Smooth muscle cell (in vitro differentiated cells): Measurements from ENCODE around the gene ZNF836. TPM values are rescaled to one million over a fixed set of nuclear protein-coding genes. Genes with fewer than 3 reads are reported as not detected.

ENCODE experiments used
- DNase-seq: peaks from one replicate; lab custom pipeline; 2025; ENCODE audit not compliant: unreplicated experiment; lab: John Stamatoyannopoulos, UW
- H2AFZ ChIP-seq: fragments of 200-600 bp; sonication (generic); 2 replicates; pipeline ENCODE4 v1.6.0; 2016; ENCODE audit warnings: antibody characterized with exemption, low read depth, mild to moderate bottlenecking
- H3F3A ChIP-seq: fragments of 200-600 bp; sonication (generic); 2 replicates; pipeline ENCODE4 v1.6.0; 2017; ENCODE audit warnings: antibody characterized with exemption, low read depth
- H3K27ac ChIP-seq: fragments of 200-600 bp; sonication (generic); 2 replicates; pipeline ENCODE4 v1.5.1; 2016; ENCODE audit warnings: low read depth, mild to moderate bottlenecking
- H3K27me3 ChIP-seq: fragments of 200-600 bp; sonication (generic); 2 replicates; pipeline ENCODE4 v1.6.1; 2016; ENCODE audit warnings: low read depth, mild to moderate bottlenecking
- H3K36me3 ChIP-seq: fragments of 200-600 bp; sonication (generic); 2 replicates; pipeline ENCODE4 v1.5.1; 2016; ENCODE audit warnings: low read depth
- H3K4me1 ChIP-seq: fragments of 200-600 bp; sonication (generic); 2 replicates; pipeline ENCODE4 v1.5.1; 2016; ENCODE audit warnings: low read depth
- H3K4me2 ChIP-seq: fragments of 200-600 bp; sonication (generic); 2 replicates; pipeline ENCODE4 v1.6.0; 2016; ENCODE audit warnings: mild to moderate bottlenecking
- H3K4me3 ChIP-seq: fragments of 200-600 bp; sonication (generic); 2 replicates; pipeline ENCODE4 v1.5.1; 2016; ENCODE audit warnings: mild to moderate bottlenecking
- H3K79me2 ChIP-seq: fragments of 200-600 bp; sonication (generic); 2 replicates; pipeline ENCODE4 v1.6.0; 2016; ENCODE audit warnings: low read depth, mild to moderate bottlenecking
- H3K9ac ChIP-seq: fragments of 200-600 bp; sonication (generic); 2 replicates; pipeline ENCODE4 v1.6.0; 2016; ENCODE audit warnings: low read depth
- H3K9me3 ChIP-seq: fragments of 200-600 bp; sonication (generic); replicated peaks from 2 replicates; pipeline ENCODE4 v1.5.1; 2016; ENCODE audit warnings: low read depth
- H4K20me1 ChIP-seq: fragments of 200-600 bp; sonication (generic); 2 replicates; pipeline ENCODE4 v1.6.0; 2016; ENCODE audit warnings: low read depth
- CTCF ChIP-seq: fragments of 200-600 bp; sonication (generic); IDR thresholded peaks from 2 replicates; pipeline ENCODE4 v1.5.1; 2017; ENCODE audit warnings: borderline replicate concordance, mild to moderate bottlenecking, antibody characterized with exemption; ENCODE audit not compliant: insufficient read depth, poor library complexity, severe bottlenecking
- WGBS: methylation state at CpG from one replicate; pipeline ENCODE4 v1.1.7; 2016; ENCODE audit warnings: low lambda C conversion rate; 5-methylcytosine and 5-hydroxymethylcytosine counted together
- polyA plus RNA-seq: library from polyadenylated mRNA; unstranded; fragments of >200 nt; fragmentation: Nextera tagmentation; extraction: Ambion mirVana; gene quantifications from 2 replicates; pipeline ENCODE4 v1.2.1, GENCODE V29; 2016
- total RNA-seq: library from RNA; depleted of rRNA; stranded (reverse); fragments of >200 nt; gene quantifications from 2 replicates; pipeline ENCODE4 v1.2.3, GENCODE V29; 2014

ZNF836 gene
- total and polyA plus RNA-seq, 2 experiments from 2014 or later = 3.3 to 5.7 TPM

- Histone ChIP-seq H3K36me3 (peaks cover 31% of the 10 kb centered on the region), H3K4me3 (no peak overlapping the region), H3K4me2 (no peak overlapping the region), H4K20me1 (peaks cover 12% of the 10 kb centered on the region), H3K4me1 (no peaks in the 10 kb centered on the region), H2AFZ (no peak overlapping the region), H3K9me3 (no peaks in the 10 kb centered on the region), H3K27ac (no peak overlapping the region), H3K79me2 (no peaks in the 10 kb centered on the region), H3K27me3 (no peaks in the 10 kb centered on the region), H3K9ac (no peak overlapping the region), H3F3A (no peaks in the 10 kb centered on the region)
- no peak for DNase-seq
- 95% methylated on average over 5 of the region's 5 CpGs for WGBS
- no peak for TF ChIP-seq CTCF
These were observed 46.2 kb upstream of the ZNF836 start for GRCh38 chr19:52217576-52217975.

- H3K36me3 ChIP-seq = peaks cover 28% of the 10 kb centered on the region
- no peaks in the 10 kb centered on the region for H3K9me3 ChIP-seq
- no peaks in the 10 kb centered on the region for H3K27me3 ChIP-seq
- 98% methylated on average over 3 of the region's 3 CpGs for WGBS
- H3K4me3 ChIP-seq = no peak overlapping the region
- no peak overlapping the region for H2AFZ ChIP-seq
- H3K4me2 ChIP-seq = no peak overlapping the region
- H4K20me1 ChIP-seq = peaks cover 22% of the 10 kb centered on the region
- DNase-seq = no peak
- TF ChIP-seq CTCF = no peak
- no peaks in the 10 kb centered on the region for H3K79me2 ChIP-seq
- H3K9ac ChIP-seq = no peak overlapping the region
- no peaks in the 10 kb centered on the region for H3F3A ChIP-seq
- no peak overlapping the region for H3K27ac ChIP-seq
- H3K4me1 ChIP-seq = no peaks in the 10 kb centered on the region
These were observed 45.0 kb upstream of the ZNF836 start for GRCh38 chr19:52216401-52216800.

- no peak overlapping the region for H3K27ac ChIP-seq
- no peak overlapping the region for H3K9ac ChIP-seq
- H3K4me3 ChIP-seq = no peak overlapping the region
- no peak overlapping the region for H3K4me2 ChIP-seq
- 94% methylated on average over 5 of the region's 5 CpGs for WGBS
- no peaks in the 10 kb centered on the region for H3K4me1 ChIP-seq
- H3K79me2 ChIP-seq = peaks cover 9% of the 10 kb centered on the region
- H2AFZ ChIP-seq = no peak overlapping the region
- no peaks in the 10 kb centered on the region for H3F3A ChIP-seq
- peaks cover 35% of the 10 kb centered on the region for H4K20me1 ChIP-seq
- H3K9me3 ChIP-seq = no peaks in the 10 kb centered on the region
- no peak for TF ChIP-seq CTCF
- H3K36me3 ChIP-seq = peaks cover 29% of the 10 kb centered on the region
- no peak for DNase-seq
- H3K27me3 ChIP-seq = no peaks in the 10 kb centered on the region
These were observed 42.8 kb upstream of the ZNF836 start for GRCh38 chr19:52214241-52214640.

- no peak overlapping the region for H2AFZ ChIP-seq
- no peaks in the 10 kb centered on the region for H3K4me1 ChIP-seq
- no peak overlapping the region for H3K4me2 ChIP-seq
- no peak for TF ChIP-seq CTCF
- no peak overlapping the region for H3K9ac ChIP-seq
- H3K4me3 ChIP-seq = no peak overlapping the region
- no peaks in the 10 kb centered on the region for H3K9me3 ChIP-seq
- no peak for DNase-seq
- H3K36me3 ChIP-seq = peaks cover 24% of the 10 kb centered on the region
- H4K20me1 ChIP-seq = peaks cover 41% of the 10 kb centered on the region
- peaks cover 16% of the 10 kb centered on the region for H3K79me2 ChIP-seq
- 97% methylated on average over 25 of the region's 25 CpGs for WGBS
- H3K27ac ChIP-seq = no peak overlapping the region
- no peaks in the 10 kb centered on the region for H3F3A ChIP-seq
- H3K27me3 ChIP-seq = no peaks in the 10 kb centered on the region
These were observed 41.3 kb upstream of the ZNF836 start for GRCh38 chr19:52212572-52213255.
